SK-MEL-5 (cell line): ENCODE results near the gene ATRN. TPM values are rescaled to one million over a fixed set of nuclear protein-coding genes. Genes with fewer than 3 reads are reported as not detected.
"Not testable (repeated sequence)": the region's sequence is repeated elsewhere in the genome, so short reads cannot be mapped to it uniquely, and the experiment has no call there.

ENCODE experiments used
- DNase-seq: peaks from one replicate; pipeline ENCODE4 v3.0.0-alpha.2; 2016; ENCODE audit warnings: low read depth, low spot score
- in situ Hi-C: cut with HindIII; loops from 2 replicates; pipeline ENCODE4 v1.10.0; 2016; ENCODE audit warnings: low sequenced_read_pairs, high pct_unique_total_duplicates, low pct_unique_long_range_greater_than_20kb
- polyA plus RNA-seq, 2 experiments: library from polyadenylated mRNA; depleted of rRNA; stranded (reverse); fragments of >200 nt; gene quantifications; 2 replicates each; pipeline ENCODE4 v1.2.3, GENCODE V29; 2015
- total RNA-seq: library from RNA; depleted of rRNA; stranded (reverse); fragments of >200 nt; shearing (Covaris generic); gene quantifications from 2 replicates; pipeline ENCODE4 v1.2.3, GENCODE V29; 2014; rRNA removed

Gene ATRN
- 53.6 and 54.1 TPM in 2 replicates for total RNA-seq
- 68.6 and 87.8 TPM in 2 replicates for polyA plus RNA-seq (2015; cell fraction: cytosol; rRNA removed)
- polyA plus RNA-seq (2015; cell fraction: nucleus; rRNA removed) = 24.1 and 31.4 TPM in 2 replicates

DNA sequence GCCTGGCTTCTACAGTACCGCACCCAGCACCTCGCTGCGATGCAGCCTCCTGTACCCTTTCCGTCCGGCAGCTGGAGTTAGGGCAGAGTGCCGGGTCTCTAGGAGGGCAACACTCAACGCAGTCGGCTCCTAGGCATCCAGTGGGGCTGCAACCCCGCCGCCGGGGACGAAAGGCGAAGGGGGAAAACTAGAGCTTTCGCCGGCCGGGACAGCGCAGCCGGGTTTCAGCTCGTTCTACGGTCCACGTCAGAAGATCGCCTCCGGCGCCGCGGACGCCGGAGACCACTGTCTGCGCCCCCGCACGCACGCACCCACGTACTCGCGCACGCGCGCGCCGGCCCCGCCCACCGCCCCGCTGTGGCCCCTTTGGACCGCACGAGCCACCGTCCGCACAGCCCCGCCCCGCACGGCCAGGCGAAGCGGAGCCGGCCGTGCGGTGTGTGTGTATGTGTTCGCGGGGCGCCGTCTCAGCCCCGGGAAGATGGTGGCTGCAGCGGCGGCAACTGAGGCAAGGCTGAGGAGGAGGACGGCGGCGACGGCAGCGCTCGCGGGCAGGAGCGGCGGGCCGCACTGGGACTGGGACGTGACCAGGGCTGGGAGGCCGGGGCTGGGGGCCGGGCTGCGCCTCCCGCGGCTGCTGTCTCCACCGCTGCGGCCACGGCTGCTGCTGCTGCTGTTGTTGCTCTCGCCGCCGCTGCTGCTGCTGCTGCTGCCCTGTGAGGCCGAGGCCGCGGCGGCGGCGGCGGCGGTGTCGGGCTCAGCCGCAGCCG, at the start of gene ATRN:
ATRN (plus strand) TSS at position 392 of the 770 bp plus-strand sequence; CDS start at position 482, 90 bp downstream.
- DNase-seq = peak; percentile 92
- in situ Hi-C loops = no loop called here

DNA sequence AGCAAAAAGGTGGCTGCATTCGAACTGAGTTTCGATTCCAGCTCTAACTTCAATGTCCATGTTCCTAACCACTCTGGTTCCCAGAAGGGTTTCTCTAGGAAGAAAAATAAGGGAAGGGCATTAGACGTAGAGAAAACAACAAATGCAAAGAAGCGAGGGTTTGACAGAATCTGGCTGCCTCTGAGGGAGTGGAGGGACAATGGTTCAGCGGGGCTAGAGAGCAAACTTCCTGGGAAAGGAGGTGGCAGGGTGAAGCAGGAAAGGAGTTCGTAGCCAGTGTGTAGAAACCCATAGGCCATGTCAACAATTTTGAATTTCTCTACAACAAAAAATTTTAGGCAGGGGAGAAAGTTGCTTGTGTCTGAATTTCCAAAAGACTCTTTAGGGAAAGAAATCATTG, 48.8 kb upstream of the ATRN start:
- in situ Hi-C loops = no loop called here

DNA sequence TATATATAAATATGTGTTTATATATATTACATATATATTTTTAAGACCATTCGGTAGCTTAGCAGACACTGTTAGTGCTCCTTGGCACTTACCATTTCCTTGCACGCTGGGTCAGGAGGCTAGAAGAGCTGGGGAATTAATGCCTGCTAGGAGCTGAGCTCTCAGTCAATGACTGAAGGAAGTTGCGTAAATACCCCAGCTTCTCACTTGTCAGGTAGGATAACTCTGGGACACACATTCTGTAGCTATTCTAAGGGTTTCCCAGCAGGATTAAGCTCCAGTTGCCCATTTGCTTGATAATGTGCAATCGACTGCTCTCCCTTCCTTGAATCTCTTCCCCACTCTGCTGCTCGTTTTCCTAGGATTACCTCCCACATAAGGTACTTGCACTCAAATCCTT, 47.7 kb upstream of the ATRN start:
- no peak for DNase-seq
- in situ Hi-C loops = no loop called here

More for the DNA sequence above, 48.8 kb upstream of the ATRN start:
- DNase-seq = no peak

DNA sequence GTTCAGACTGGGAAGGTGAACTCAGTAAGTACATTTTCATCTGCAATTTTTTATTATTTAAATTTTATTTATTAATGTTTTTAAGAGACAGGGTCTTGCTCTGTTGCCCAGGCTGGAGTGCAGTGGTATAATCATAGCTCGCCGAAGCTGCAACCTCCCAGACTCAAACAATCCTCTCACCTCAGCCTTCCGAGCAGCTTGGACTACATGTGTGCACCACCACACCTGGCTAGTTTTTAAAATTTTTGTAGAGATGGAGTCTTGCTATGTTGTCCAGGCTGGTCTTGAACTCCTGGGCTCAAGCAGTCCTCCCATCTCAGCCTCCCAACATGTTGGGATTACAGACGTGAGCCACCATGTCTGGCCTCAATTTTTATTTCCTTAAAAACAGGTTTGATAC, 44.1 kb upstream of the ATRN start:
- in situ Hi-C loops, DNase-seq: not testable (repeated sequence)

DNA sequence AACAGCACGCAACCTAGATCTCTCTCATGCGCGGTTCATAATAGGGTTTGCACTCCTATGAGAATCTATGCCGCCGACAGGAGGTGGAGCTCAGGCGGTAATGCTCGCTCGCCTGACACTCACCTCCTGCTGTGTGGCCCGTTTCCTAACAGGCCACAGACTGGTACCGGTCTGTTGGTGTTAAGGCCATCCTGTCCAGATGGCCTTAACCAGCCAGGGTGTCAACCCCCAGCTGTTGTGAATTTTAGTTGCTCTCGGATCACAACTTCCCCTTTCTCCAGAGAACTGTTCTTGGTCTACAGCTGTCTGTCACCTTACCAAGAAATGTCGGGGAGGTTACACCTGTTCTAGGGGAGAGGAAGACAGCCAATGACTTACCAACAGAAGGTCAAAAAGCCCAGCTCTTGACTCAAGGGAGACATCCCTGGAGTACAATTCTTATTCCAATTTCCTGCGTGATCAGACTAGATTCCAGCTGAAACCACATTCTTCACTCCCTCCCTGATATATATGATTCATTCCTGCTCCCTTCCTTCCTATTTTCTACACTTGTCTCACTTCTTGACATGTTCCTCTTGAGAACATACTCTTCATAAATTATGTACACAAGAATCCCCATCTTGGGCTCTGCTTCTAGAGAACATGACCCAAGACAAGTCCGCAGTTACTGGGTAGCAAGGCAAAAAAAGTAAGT, 40.3 kb upstream of the ATRN start:
- in situ Hi-C loops = no loop called here
- DNase-seq = no peak

DNA sequence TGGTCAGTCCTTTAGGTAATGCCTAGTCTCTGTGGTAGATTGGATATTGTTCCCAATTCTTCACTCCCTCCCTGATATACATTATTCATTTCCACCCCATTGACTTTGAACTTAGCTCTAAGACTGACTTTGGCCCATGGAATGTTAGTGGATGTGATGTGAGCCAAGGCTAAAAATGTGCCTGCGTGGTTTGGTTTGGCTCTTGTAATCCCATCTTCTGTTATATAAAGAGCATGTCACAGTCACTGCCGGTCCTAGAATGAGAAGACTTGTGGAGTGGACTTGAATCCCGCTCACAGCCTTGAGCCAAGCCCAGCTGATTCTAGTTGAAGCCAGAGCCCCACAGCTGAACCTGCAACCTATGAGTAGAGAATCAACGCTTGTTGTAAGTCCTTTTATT, 39.7 kb upstream of the ATRN start:
- no peak for DNase-seq
- in situ Hi-C loops = no loop called here

DNA sequence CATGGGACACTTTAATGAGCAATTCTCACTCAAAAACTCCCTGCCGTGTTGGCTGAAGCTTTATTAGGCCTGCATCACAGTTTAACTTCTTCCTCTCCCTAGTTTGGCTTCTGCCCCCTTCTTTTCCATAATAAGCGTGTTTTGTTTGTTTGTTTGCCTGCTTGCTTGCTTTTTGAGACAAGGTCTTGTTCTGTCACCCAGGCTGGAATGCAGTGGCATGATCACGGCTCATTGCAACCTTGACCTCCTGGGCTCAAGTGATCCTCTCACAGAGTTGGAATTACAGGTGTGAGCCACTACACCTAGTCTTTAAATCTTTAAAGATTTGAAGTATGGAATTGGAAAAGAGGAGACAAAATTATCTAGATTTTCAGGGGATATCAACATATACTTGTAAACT, 38.0 kb upstream of the ATRN start:
- in situ Hi-C loops = no loop called here
- no peak for DNase-seq

DNA sequence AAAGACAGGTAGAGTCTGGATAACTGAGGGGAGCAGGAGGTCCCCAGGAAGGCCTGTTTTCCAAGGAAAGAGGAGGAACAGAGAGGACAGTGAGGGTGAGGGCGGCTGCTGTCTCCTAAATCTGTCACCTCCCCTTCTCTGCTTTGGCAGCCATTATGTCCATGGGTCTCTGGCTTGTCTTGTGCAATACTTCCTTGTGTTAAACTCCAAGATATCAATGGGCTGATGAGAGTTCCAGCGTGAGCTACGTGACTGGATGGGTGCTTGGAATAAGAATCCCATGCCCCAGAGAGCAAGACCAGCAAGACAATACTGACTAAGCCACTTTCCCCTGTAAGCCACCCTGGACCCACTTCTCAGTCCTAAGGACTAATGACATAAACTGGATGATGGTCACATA, 37.1 kb upstream of the ATRN start:
- DNase-seq = no peak
- in situ Hi-C loops = no loop called here

DNA sequence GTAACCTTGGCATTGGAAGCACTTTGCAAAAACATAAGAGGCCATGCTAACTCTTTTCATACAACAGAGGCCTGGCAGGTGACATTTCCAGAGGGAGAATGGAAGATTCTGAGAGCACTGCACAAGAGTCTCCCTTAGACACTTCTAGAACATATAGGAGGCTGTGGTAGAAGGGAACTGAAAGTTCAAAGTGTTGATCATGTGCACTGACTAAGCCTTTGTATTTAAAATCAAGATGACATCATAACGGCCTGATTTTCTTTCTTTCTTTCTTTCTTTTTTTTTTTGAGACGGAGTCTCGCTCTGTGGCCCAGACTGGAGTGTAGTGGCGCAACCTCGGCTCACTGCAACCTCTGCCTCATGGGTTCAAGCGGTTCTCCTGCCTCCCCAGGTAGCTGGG, 36.6 kb upstream of the ATRN start:
- DNase-seq = peak; percentile 12
- in situ Hi-C loops = no loop called here

DNA sequence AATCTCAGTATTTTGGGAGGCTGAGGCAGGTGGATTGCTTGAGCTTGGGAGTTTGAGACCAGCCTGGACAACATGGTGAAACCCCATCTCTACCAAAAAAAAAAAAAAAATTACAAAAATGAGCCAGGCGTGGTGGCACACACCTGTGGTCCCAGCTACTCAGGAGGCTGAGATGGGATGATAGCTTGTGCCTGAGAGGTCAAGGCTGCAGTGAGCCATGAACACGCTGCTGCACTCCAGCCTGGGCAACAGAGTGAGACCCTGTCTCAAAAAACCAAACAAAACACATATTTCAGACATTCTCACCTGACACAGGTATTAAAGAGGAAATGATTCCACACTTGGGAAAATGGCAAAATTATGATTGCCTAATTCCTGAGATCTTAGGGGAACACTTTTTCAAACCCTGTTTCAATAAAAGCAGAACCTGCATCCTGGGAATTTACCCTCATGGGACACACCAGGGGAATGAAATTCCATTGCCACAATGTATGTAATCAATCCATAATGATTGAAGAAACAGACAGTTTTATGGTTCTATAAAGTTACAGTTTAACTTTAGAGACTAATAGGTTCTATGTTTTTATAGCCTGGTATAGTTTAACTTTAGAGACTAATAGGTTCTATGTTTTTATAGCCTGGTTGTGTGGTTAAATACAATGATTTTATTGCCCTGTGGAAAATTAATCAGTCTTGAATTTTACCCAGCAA, 33.8 kb upstream of the ATRN start:
- no peak for DNase-seq
- in situ Hi-C loops = no loop called here

DNA sequence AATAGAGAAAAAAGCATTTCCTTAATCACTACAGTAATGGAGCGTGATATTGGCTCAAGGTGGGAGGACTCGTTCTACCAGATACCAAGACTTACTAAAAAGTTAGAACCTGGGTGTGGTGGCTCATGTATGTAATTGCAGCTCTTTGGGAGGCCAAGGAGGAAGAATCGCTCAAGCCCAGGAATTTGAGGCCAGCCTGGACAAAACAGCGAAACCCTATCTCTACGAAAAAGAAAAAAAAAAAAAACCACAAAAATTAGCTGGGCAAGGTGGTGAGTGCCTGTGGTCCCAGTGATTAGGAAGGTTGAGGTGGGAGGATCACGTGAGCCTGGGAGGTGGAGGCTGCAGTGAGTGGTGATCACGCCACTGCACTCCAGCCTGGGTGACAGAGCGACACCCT, 24.0 kb upstream of the ATRN start:
- no peak for DNase-seq
- in situ Hi-C loops = no loop called here

DNA sequence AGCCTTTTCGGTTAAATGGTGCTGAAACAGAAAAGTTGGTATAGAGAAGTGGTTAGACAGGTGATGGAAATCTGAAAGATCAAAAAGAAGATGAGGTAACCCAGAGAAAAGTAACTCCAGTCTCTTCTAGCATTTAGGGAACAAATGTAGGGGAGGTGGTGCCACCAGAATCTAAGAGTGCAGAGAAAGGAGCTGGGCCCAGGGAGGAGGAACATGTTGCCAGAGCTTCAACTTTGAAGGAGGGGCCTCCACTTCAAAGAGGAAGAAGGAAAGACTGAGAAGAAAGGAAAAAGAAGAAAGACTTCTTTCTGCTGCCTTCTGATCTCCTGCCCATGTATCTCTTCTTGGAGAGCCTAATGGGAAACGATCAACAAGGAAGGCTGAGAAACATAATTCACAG, 23.5 kb upstream of the ATRN start:
- no peak for DNase-seq
- in situ Hi-C loops = no loop called here

DNA sequence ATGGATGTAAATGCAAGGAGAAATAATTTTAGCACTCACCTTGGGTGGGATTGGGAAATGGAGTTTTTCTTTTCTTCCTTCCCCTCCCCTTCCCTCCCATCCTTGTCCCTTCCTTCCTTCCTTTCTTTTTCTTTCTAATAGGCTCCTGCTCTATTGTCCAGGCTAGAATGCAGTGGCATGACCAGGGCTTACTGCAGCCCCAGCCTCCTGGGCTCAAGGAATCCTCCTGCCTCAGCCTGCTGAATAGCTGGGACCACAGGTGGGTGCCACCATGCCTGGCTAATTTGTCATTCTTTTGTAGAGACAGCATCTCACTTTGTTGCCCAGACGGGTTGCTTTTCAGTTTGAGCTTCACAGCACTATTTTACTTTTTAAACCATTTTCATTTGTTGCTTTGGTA, 21.5 kb upstream of the ATRN start:
- no peak for DNase-seq
- in situ Hi-C loops = no loop called here

DNA sequence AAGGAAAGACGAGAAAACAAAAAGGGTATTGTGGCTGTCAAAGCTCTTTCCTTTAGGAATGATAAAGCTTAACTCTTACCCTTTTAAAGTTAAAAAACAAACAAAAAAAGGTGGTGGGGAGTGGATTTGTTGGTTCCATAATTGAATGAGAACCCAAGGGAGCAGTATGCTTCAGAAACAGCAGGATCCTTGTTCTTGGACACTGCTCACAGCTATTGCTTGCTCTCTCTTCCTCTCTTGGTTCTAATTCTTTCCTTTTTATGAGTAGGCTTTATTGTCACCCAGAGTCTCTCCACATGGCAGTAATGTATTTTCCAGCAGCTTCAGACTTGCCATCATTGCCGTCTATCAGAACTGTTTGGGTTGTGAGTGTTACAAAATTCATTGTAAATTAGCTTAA, 18.7 kb upstream of the ATRN start:
- peak; percentile 84 for DNase-seq
- in situ Hi-C loops = no loop called here

DNA sequence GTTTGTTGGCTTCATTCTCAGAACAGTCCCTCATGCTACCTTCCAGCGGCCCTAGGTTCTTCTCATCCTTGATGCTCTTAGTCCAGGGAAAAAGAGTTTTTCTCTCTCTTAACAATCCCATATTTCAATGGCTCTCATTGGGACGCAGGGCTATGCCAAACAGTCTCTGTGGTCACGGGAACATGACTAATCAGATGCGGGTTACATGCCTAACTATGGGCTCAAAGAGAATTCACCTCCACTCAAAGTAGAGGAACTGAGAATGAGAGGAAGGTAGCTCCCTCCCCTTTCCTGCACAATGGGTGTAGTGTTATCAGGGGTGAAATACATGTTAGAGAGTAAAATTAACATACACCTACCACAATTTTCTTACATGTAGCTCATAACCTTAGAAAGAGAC, 18.1 kb upstream of the ATRN start:
- peak; percentile 83 for DNase-seq
- in situ Hi-C loops = no loop called here

DNA sequence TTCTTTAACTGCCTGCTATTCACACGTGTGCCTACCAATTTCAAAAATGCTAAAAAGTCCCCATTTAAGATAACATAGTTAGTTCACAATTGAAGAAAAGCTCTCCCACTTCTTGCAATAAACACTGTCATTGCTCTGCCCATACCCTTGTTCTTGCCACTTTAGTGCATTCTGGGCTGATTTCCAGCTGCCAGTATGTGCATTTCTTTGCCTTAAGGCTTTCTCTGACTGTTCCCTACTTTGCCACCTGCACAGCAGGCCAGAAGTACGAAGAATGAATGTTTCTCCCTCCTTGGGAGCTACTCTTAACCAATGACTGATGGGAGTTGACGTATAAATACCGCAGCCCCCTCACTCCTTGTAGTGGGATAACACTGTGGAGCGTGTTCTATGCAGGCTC, 16.0 kb upstream of the ATRN start:
- in situ Hi-C loops = no loop called here
- DNase-seq = no peak

DNA sequence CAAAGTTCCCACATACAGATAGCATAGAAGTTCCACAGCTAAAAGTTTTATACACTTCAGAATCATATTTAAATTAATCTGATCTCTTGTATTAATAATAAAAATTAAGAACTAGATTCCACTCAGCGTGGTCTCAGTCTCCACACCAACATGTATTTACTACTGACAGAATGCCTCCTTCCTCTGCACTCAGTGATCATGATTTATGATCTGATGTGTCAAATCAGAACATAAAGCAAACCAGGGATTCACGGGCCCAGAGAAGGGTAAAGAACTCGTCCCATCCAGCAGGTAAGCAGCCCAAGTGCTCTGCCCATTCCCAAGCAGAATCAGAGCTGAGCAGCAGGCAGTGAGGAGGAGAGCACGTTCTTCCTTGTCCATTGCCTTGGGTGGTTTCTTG, 14.2 kb upstream of the ATRN start:
- no peak for DNase-seq
- in situ Hi-C loops = no loop called here

DNA sequence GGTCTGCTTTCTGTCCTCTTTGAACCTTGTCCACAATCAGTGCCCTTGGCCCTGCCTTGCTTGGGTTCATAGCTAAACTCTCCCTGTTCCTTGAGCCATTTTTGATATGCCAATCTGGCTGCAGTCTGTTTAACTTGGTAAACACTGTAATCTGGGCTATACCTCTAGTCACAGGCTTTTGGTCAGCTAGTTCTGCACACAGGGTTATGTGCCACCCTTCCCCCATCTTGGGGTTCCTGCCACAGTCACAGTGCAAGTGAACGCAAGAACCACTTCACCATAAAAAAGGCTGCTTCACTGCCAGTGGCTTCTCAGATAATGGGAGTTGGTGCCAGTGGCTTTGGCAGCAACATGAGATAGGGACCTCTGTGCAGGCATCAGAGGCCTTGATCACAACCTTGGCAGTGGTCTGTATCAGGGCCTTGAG, 10.9 kb upstream of the ATRN start:
- in situ Hi-C loops = no loop called here

More for the DNA sequence above, 10.9 kb upstream of the ATRN start:
- DNase-seq = no peak
